ENCODE data around the gene CEP63.

CEP63 gene

DNA sequence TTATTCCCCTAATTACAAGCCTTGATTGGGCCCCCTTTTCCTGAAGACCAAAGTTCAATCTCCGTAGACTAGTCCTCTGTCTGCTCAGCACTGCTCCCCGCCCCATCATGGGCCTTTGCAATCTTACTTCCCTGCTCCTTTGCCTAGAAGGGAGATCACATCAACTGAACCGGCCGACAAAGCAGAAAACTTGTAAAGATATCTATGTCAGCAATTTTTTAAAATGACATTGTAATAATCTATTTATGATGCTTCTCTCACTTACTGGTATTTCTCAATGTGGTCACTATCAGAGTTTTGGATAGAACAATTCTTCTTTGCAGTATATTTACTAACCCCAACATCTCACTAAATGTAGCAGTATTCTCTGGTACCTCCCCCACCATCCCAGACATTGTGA lies 17.3 kb upstream of the CEP63 start:
- TF ChIP-seq ZNF274 (IDR thresholded peaks at IDR 0.05; ENCODE audit: low read depth, low read length) (no peak), YY1 (IDR thresholded peaks at IDR 0.05; ENCODE audit: insufficient read depth, insufficient read length) (no peak), SUZ12 (IDR thresholded peaks at IDR 0.05; ENCODE audit: extremely low read depth, insufficient read depth, insufficient read length) (no peak)
- Histone ChIP-seq H3K9me3 (ENCODE audit: insufficient read depth, low read length) (no peaks in the 10 kb centered on the region), H3K4me3 (ENCODE audit: insufficient read length, low read depth) (no peak overlapping the region), H3K4me1 (ENCODE audit: insufficient read depth, insufficient read length) (peaks cover 5% of the 10 kb centered on the region), H3K36me3 (ENCODE audit: insufficient read depth, insufficient read length, low read length) (no peaks in the 10 kb centered on the region), H3K9ac (ENCODE audit: insufficient read length, low read depth) (no peak overlapping the region), H3K27me3 (ENCODE audit: insufficient read depth, insufficient read length) (no peaks in the 10 kb centered on the region)
- DNase-seq (ENCODE audit: low read depth, low spot score) = no peak

DNA sequence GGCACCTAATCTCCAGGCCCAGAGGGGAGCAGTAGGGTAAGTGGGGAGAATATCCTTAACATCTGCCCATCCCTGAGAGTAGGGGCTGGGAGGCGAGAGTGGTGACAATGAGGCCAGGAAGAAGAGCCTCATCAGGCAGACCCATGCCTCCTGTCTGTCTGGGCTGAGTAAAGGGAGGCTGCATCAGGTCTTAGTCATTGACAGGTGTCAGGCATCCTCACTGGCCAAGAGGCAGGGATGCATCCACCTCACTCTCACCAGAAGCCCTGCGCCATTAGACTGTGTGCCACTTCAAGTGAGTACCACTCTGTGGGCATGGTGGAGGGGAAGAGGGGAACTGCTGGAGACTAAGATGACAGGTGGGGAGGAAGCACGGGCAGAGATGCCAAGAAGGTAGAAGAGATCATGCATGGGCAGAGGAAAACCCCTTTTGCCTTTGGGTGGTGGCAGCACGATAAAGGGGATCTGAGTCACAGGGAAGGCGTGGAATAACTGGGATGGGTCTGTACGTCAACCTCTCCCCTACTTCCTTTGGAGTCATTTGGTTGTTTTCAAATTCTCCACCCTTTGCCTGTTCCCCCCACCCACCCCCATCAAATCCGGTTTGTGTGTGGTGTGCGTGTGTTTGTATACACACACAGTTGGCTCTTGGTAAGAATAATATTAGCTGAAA lies 14.2 kb upstream of the CEP63 start:
- peaks cover 12% of the 10 kb centered on the region for H3K36me3 ChIP-seq (ENCODE audit: insufficient read depth, insufficient read length, low read length)
- TF ChIP-seq ZNF274 (IDR thresholded peaks at IDR 0.05; ENCODE audit: low read depth, low read length) (no peak), SUZ12 (IDR thresholded peaks at IDR 0.05; ENCODE audit: extremely low read depth, insufficient read depth, insufficient read length) (no peak), YY1 (IDR thresholded peaks at IDR 0.05; ENCODE audit: insufficient read depth, insufficient read length) (no peak)
- no peaks in the 10 kb centered on the region for H3K9me3 ChIP-seq (ENCODE audit: insufficient read depth, low read length)
- no peak for DNase-seq (ENCODE audit: low read depth, low spot score)
- no peaks in the 10 kb centered on the region for H3K27me3 ChIP-seq (ENCODE audit: insufficient read depth, insufficient read length)
- no peak overlapping the region for H3K4me3 ChIP-seq (ENCODE audit: insufficient read length, low read depth)
- no peak overlapping the region for H3K9ac ChIP-seq (ENCODE audit: insufficient read length, low read depth)
- H3K4me1 ChIP-seq (ENCODE audit: insufficient read depth, insufficient read length) = no peaks in the 10 kb centered on the region

GRCh38 chr3:134472831-134473230 lies 13.0 kb upstream of the CEP63 start:
- no peak for DNase-seq (ENCODE audit: low read depth, low spot score)
- no peak for TF ChIP-seq YY1 (IDR thresholded peaks at IDR 0.05; ENCODE audit: insufficient read depth, insufficient read length)
- Histone ChIP-seq H3K9me3 (ENCODE audit: insufficient read depth, low read length) (no peaks in the 10 kb centered on the region), H3K36me3 (ENCODE audit: insufficient read depth, insufficient read length, low read length) (peaks cover 24% of the 10 kb centered on the region), H3K27me3 (ENCODE audit: insufficient read depth, insufficient read length) (no peaks in the 10 kb centered on the region), H3K4me3 (ENCODE audit: insufficient read length, low read depth) (no peak overlapping the region), H3K4me1 (ENCODE audit: insufficient read depth, insufficient read length) (no peaks in the 10 kb centered on the region), H3K9ac (ENCODE audit: insufficient read length, low read depth) (no peak overlapping the region)

DNA sequence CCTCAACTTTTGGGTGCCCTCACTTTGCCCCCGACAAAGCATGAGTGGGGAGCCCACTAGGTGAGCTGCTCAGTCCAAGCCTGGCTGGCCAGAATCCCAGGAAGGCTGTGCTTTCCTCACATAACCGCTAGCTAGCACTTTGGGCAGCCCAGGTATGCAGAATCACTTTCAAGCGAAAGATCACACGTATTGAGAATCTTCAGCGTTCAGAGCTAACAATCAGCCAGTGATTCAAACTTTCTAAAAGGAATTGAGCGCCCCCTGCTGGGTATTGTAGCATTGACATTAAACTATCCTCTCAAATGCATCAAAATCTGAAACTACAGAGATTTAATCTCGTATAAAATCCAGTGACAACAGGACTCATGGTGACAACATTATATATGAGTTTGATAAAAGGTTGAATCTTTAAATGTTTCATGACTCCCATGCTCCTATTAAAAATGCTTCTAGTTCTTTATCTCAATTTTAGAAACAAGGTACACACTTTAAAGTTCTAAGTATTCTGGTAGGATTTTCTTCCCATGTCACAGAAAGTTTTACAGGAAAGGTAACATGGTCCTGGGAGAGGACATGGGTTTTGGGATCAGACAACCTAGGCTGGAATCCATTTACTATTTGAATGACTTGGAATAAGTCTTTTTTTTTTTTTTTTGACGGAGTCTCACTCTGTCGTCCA lies 11.8 kb upstream of the CEP63 start:
- peak; percentile 70 for DNase-seq (ENCODE audit: low read depth, low spot score)
- H3K9me3 ChIP-seq (ENCODE audit: insufficient read depth, low read length) = no peaks in the 10 kb centered on the region
- no peaks in the 10 kb centered on the region for H3K27me3 ChIP-seq (ENCODE audit: insufficient read depth, insufficient read length)
- H3K4me1 ChIP-seq (ENCODE audit: insufficient read depth, insufficient read length) = peaks cover 2% of the 10 kb centered on the region
- no peak overlapping the region for H3K4me3 ChIP-seq (ENCODE audit: insufficient read length, low read depth)
- peaks cover 36% of the 10 kb centered on the region for H3K36me3 ChIP-seq (ENCODE audit: insufficient read depth, insufficient read length, low read length)
- no peak for TF ChIP-seq YY1 (IDR thresholded peaks at IDR 0.05; ENCODE audit: insufficient read depth, insufficient read length)
- no peak for TF ChIP-seq ZNF274 (IDR thresholded peaks at IDR 0.05; ENCODE audit: low read depth, low read length)
- no peak for TF ChIP-seq SUZ12 (IDR thresholded peaks at IDR 0.05; ENCODE audit: extremely low read depth, insufficient read depth, insufficient read length)
- H3K9ac ChIP-seq (ENCODE audit: insufficient read length, low read depth) = no peak overlapping the region

- H3K9me3 ChIP-seq (ENCODE audit: insufficient read depth, low read length) = no peaks in the 10 kb centered on the region
- peaks cover 2% of the 10 kb centered on the region for H3K4me1 ChIP-seq (ENCODE audit: insufficient read depth, insufficient read length)
- no peak overlapping the region for H3K9ac ChIP-seq (ENCODE audit: insufficient read length, low read depth)
- H3K4me3 ChIP-seq (ENCODE audit: insufficient read length, low read depth) = no peak overlapping the region
- H3K27me3 ChIP-seq (ENCODE audit: insufficient read depth, insufficient read length) = no peaks in the 10 kb centered on the region
- H3K36me3 ChIP-seq (ENCODE audit: insufficient read depth, insufficient read length, low read length) = peaks cover 42% of the 10 kb centered on the region
- TF ChIP-seq YY1 (IDR thresholded peaks at IDR 0.05; ENCODE audit: insufficient read depth, insufficient read length) = no peak
- no peak for TF ChIP-seq ZNF274 (IDR thresholded peaks at IDR 0.05; ENCODE audit: low read depth, low read length)
- TF ChIP-seq SUZ12 (IDR thresholded peaks at IDR 0.05; ENCODE audit: extremely low read depth, insufficient read depth, insufficient read length) = no peak
- DNase-seq (ENCODE audit: low read depth, low spot score) = no peak
Measured at GRCh38 chr3:134474956-134475355, 10.9 kb upstream of the CEP63 start.

DNA sequence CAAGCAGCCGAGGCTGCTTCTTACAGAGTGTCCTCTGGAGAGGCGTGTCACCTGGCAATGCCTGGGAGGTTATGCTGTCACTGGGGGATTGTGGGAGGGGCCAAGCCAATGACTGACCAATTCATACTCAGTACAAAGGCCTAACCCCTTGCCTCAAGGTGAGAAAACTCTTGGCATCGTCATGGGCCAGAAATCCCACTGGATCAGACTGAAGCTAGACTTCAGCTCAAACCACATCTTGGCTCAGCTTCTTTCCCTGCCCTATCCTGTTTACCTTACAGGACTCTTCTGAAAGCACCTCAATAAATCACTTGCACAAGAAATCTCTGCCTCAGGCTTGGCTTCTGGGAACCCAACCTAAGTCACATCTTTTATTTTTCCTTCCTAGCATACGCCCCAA lies 9.6 kb upstream of the CEP63 start:
- Histone ChIP-seq H3K9me3 (ENCODE audit: insufficient read depth, low read length) (no peaks in the 10 kb centered on the region), H3K36me3 (ENCODE audit: insufficient read depth, insufficient read length, low read length) (peaks cover 56% of the 10 kb centered on the region), H3K9ac (ENCODE audit: insufficient read length, low read depth) (no peak overlapping the region), H3K4me3 (ENCODE audit: insufficient read length, low read depth) (no peak overlapping the region), H3K4me1 (ENCODE audit: insufficient read depth, insufficient read length) (peaks cover 2% of the 10 kb centered on the region), H3K27me3 (ENCODE audit: insufficient read depth, insufficient read length) (no peaks in the 10 kb centered on the region)
- no peak for TF ChIP-seq SUZ12 (IDR thresholded peaks at IDR 0.05; ENCODE audit: extremely low read depth, insufficient read depth, insufficient read length)
- no peak for TF ChIP-seq ZNF274 (IDR thresholded peaks at IDR 0.05; ENCODE audit: low read depth, low read length)
- TF ChIP-seq YY1 (IDR thresholded peaks at IDR 0.05; ENCODE audit: insufficient read depth, insufficient read length) = no peak
- DNase-seq (ENCODE audit: low read depth, low spot score) = no peak

GRCh38 chr3:134477002-134477401 lies 8.9 kb upstream of the CEP63 start:
- H3K9me3 ChIP-seq (ENCODE audit: insufficient read depth, low read length) = no peaks in the 10 kb centered on the region
- H3K27me3 ChIP-seq (ENCODE audit: insufficient read depth, insufficient read length) = no peaks in the 10 kb centered on the region
- no peak overlapping the region for H3K9ac ChIP-seq (ENCODE audit: insufficient read length, low read depth)
- no peak for DNase-seq (ENCODE audit: low read depth, low spot score)
- H3K36me3 ChIP-seq (ENCODE audit: insufficient read depth, insufficient read length, low read length) = peaks cover 63% of the 10 kb centered on the region
- peaks cover 2% of the 10 kb centered on the region for H3K4me1 ChIP-seq (ENCODE audit: insufficient read depth, insufficient read length)
- TF ChIP-seq YY1 (IDR thresholded peaks at IDR 0.05; ENCODE audit: insufficient read depth, insufficient read length) (no peak), SUZ12 (IDR thresholded peaks at IDR 0.05; ENCODE audit: extremely low read depth, insufficient read depth, insufficient read length) (no peak), ZNF274 (IDR thresholded peaks at IDR 0.05; ENCODE audit: low read depth, low read length) (no peak)
- H3K4me3 ChIP-seq (ENCODE audit: insufficient read length, low read depth) = no peak overlapping the region

Data from NT2/D1 (cell line).